Thymus (tissue), 14 donors: ENCODE measurements around the gene KLF14. TPM values are rescaled to one million over a fixed set of nuclear protein-coding genes. Genes with fewer than 3 reads are reported as not detected.
"Not testable (repeated sequence)": the region's sequence is repeated elsewhere in the genome, so short reads cannot be mapped to it uniquely, and the experiment has no call there.

Experiments used
- DNase-seq, 9 donors: peaks; one replicate each; pipeline ENCODE4 v3.0.0-alpha.2; 2013; ENCODE audit warnings: low spot score in 9 of 9, low read depth in 6 of 9, missing footprints in 1 of 9
- H3K27ac ChIP-seq, 2 donors: one replicate each; pipeline ENCODE4 v1.5.1; 2013; ENCODE audit warnings: control low read depth in 1 of 2, low read depth in 1 of 2, low read length in 1 of 2, mild to moderate bottlenecking in 1 of 2, moderate library complexity in 1 of 2
- H3K27me3 ChIP-seq, 2 donors: one replicate each; pipeline ENCODE4 v1.5.1; 2013; ENCODE audit warnings: low read length in 1 of 2; ENCODE audit not compliant: control insufficient read depth in 2 of 2, insufficient read depth in 1 of 2
- H3K36me3 ChIP-seq, 2 donors: one replicate each; pipeline ENCODE4 v1.5.1; 2013; ENCODE audit warnings: low read length in 1 of 2, mild to moderate bottlenecking in 1 of 2, moderate library complexity in 1 of 2; ENCODE audit not compliant: control insufficient read depth in 2 of 2, insufficient read depth in 2 of 2
- H3K4me1 ChIP-seq, 2 donors: one replicate each; pipeline ENCODE4 v1.5.1; 2013; ENCODE audit warnings: low read length in 2 of 2; ENCODE audit not compliant: control insufficient read depth in 2 of 2, insufficient read depth in 2 of 2
- H3K4me3 ChIP-seq, 2 donors: one replicate each; pipeline ENCODE4 v1.5.1; 2013; ENCODE audit warnings: low read length in 2 of 2, control low read depth in 1 of 2, mild to moderate bottlenecking in 1 of 2
- H3K9me3 ChIP-seq, 2 donors: one replicate each; pipeline ENCODE4 v1.5.1; 2013; ENCODE audit warnings: low read length in 1 of 2, mild to moderate bottlenecking in 1 of 2; ENCODE audit not compliant: control insufficient read depth in 2 of 2, insufficient read depth in 1 of 2
- WGBS: extraction: QIAGEN DNeasy Blood & Tissue Kit; methylation state at CpG from one replicate; pipeline ENCODE4 v1.1.7; 2013; 5-methylcytosine and 5-hydroxymethylcytosine counted together
- long read RNA-seq, 10 donors: transcript quantifications; one replicate each; lab custom pipeline, GENCODE V29; 2026
- polyA plus RNA-seq: library from polyadenylated mRNA; stranded (reverse); fragments of 200-250 nt; gene quantifications from one replicate; pipeline ENCODE4 v1.2.3, GENCODE V29; 2013
- total RNA-seq: library from RNA; stranded (reverse); fragments of 120-200 nt; gene quantifications from one replicate; pipeline ENCODE4 v1.2.4, GENCODE V29; 2013
- donor health status: healthy.

The KLF14 gene
- total RNA-seq = 0.05 TPM
- 0.02 TPM for polyA plus RNA-seq
- long read RNA-seq, donor 1 = 0 reads
- long read RNA-seq, donor 2 = 0 reads
- long read RNA-seq, donor 3, partial matches to known transcripts = 0 of 1 reads
- long read RNA-seq, donor 3, other reads (novel, unspliced or antisense) = 0 of 1 reads
- long read RNA-seq, donor 4 = 0 reads
- long read RNA-seq, donor 5 = 0 reads
- long read RNA-seq, donor 6 = 0 reads
- long read RNA-seq, donor 7 = 0 reads
- long read RNA-seq, donor 8 = 0 reads
- long read RNA-seq, donor 9 = 0 reads
- long read RNA-seq, donor 10 = 0 reads

DNA sequence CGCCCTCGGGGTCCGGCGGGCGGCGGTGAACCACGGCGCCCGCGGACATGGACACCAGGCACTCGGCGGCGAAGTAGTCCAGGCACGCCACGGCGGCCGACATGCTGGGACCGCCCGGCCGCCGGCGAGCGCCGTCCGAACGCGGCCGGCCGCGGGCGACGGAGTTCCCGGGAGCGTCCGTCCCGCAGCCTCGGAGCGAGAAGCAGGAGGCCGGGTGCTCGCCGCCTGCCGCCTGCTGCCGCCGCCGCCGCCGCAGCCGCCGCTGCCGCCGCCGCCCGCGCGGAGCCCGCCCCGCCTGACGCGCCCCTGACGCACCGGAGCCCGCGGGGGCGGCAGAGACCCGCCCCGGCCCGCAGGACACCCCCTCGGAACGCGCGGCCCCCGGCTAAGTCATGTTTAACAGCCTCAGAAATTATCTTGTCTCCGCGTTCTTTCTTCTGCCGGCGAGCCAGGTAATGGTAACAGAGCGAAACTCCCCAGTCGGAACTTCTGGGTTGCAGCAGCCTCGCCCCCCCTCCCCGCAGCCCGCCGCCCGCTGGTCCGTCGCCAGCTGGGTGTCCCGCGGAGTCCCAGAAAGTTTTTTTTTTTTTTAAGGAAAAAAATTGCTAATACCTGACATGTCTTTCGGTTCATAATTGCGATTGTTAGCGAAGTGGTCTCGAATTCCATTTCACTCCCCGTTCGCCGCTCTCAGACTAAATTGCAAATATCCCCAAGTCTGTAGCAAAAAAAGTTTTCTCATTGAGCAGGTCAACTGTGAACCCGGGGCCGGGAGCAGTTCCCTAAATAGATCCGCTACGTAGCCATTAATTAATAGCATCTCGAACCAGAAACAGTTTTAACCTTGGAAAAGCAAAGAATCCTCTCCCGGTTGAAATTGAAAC, at the start of gene KLF14:
TSS of gene KLF14 (minus strand) at position 277 of the 884 bp plus-strand sequence. CDS start at position 103, 174 bp downstream.
- H3K27ac ChIP-seq = no peak within 1 kb of the TSS

DNA sequence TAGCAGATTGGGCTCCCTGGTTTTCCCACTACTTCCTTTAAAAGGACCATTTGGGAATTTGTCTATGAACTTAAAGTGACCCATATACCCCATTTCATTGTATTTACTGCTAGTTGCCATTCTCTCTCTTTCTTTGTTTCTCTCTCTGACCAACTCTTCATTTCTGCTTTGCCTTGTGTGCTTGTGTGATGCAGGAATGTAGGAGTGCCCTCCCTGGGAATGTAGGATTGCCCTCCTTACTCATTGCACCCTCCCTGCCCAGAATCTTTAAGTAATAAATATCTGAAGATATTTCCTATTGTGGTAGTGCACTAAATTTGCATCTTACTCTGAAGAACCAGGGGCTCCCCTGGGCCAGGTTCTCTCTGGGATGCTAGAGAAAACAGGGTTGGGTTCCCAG, 47.3 kb upstream of the KLF14 start:
- Histone ChIP-seq H3K4me1 (no peaks in the 10 kb centered on the region), H3K4me3 (no peak overlapping the region), H3K27ac (no peak overlapping the region), H3K27me3 (no peaks in the 10 kb centered on the region), H3K9me3 (peaks cover 0 to 3% of the 10 kb centered on the region in 2 donors), H3K36me3 (no peaks in the 10 kb centered on the region)
- DNase-seq = no peak

More for the DNA sequence above, at the start of gene KLF14:
- Histone ChIP-seq H3K4me1 (peaks cover 0 to 4% of the 10 kb centered on the region in 2 donors), H3K27me3 (peaks cover 41 to 89% of the 10 kb centered on the region in 2 donors), H3K4me3 (peak within 1 kb of the TSS; percentile 43 to 63), H3K36me3 (no peaks in the 10 kb centered on the region), H3K9me3 (peaks cover 11 to 17% of the 10 kb centered on the region in 2 donors)
- under 1% methylated on average over 100 of the region's 100 CpGs for WGBS
- peak in 3 of 9 donors; percentile 21 to 53 (median 28) for DNase-seq

DNA sequence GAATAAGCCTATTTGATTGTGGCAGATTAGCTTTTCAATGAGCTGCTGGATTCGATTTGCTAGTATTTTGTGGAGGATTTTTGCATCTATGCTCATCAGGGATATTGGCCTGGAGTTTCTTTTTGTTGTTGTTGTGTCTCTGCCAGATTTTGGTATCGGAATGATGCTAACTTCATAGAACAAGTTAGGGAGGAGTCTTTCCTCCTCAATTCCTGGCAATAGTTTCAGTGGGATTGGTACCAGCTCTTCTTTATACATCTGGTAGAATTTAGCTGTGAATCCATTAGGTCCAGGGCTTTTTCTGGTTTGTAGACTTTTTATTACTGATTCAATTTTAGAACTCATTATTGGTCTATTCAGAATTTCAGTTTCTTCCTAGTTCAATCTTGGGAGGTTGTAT, 43.4 kb upstream of the KLF14 start:
- H3K27me3 ChIP-seq = no peaks in the 10 kb centered on the region
- DNase-seq = no peak
- no peaks in the 10 kb centered on the region for H3K4me1 ChIP-seq
- H3K36me3 ChIP-seq = no peaks in the 10 kb centered on the region
- peaks cover 0 to 3% of the 10 kb centered on the region in 2 donors for H3K9me3 ChIP-seq
- no peak overlapping the region for H3K4me3 ChIP-seq
- no peak overlapping the region for H3K27ac ChIP-seq
- 96% methylated on average over 2 of the region's 2 CpGs for WGBS

DNA sequence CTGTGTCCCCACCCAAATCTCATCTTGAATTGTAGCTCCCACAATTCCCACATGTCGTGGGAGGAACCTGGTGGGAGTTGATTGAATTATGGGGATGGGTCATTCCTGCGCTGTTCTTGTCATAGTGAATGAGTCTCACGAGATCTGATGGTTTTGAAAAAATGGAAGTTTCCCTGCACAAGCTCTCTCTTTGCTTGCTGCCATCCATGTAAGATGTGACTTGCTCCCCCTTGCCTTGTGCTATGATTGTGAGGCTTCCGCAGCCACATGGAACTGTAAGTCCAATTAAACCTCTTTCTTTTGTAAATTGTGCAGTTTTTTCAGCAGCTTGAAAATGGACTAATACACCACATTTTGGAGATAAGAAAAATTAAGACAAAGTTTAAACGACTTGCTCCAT, 38.4 kb upstream of the KLF14 start:
- not testable (repeated sequence) for H3K4me3 ChIP-seq, H3K27ac ChIP-seq, H3K4me1 ChIP-seq, H3K27me3 ChIP-seq, H3K36me3 ChIP-seq, DNase-seq, H3K9me3 ChIP-seq
- WGBS = 96% methylated on average over 5 of the region's 5 CpGs

DNA sequence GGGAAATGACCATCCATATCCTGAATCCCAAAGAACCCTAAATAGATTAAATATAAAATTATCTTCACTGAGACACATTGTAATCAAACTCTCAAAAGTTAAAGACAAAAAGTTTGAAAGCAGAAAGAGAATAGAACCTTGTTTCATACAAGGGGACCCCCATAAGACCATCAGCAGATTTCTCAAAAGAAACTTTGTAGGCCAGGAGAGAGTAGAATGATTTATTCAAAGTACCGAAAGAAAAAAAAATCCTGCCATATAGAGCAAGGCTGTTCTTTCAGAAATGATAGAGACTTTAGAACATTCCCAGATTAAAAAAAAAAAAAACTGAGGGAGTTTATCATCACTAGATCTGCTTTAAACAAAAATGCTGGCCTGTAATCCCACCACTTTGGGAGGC, 34.8 kb upstream of the KLF14 start:
- WGBS = 98% methylated on average over 1 of the region's 1 CpG
- Histone ChIP-seq H3K27me3 (no peaks in the 10 kb centered on the region), H3K9me3 (no peaks in the 10 kb centered on the region), H3K36me3 (no peaks in the 10 kb centered on the region), H3K4me3 (no peak overlapping the region), H3K4me1 (no peaks in the 10 kb centered on the region), H3K27ac (no peak overlapping the region)
- no peak for DNase-seq

DNA sequence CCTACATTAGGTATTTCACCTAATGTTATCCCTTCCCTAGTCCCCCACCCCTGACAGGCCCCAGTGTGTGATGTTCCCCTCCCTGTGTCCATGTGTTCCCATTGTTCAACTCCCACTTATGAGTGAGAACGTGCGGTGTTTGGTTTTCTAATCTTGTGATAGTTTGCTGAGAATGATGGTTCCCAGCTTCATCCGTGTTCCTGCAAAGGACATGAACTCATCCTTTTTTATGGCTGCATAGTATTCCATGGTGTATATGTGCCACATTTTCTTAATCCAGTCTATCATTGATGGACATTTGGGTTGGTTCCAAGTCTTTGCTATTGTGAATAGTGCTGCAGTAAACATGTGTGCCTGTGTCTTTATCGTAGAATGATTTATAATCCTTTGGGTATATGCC, 30.6 kb upstream of the KLF14 start:
- H3K9me3 ChIP-seq, H3K27me3 ChIP-seq, H3K4me1 ChIP-seq, H3K27ac ChIP-seq, H3K4me3 ChIP-seq, H3K36me3 ChIP-seq, DNase-seq: not testable (repeated sequence)
- WGBS = 73% methylated on average over 4 of the region's 4 CpGs

DNA sequence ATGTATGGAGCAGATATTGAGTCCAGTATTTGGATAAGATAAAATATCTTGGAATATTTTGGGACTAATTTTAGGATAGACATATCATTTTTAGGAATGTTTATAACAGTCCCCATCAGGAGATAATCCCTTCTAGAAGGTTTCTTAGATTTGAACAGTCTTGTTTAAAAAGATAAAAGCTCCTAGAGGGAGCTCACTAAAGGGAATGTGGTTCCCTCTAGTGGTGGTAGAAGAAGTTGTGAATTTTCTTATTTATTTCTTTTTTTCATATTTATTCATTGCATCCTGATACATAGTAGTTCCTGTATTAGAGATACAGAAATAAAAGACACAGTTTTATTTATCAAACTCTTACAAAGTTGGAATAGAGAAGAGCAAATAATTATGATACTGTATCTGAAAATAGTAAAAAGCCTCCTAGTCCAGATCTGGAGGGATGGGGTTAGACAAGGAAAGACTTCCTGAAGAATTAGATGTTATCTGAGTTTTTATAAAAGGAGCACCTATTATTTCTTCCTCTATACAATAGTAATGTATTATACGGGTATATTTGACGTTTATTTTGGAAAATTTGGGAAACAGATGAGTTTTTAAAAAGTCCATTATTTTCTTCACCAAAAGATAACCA, 24.5 kb upstream of the KLF14 start:
- H3K27me3 ChIP-seq = peaks cover 0 to 5% of the 10 kb centered on the region in 2 donors
- H3K4me1 ChIP-seq = no peaks in the 10 kb centered on the region
- no peaks in the 10 kb centered on the region for H3K9me3 ChIP-seq
- DNase-seq = peak in 8 of 9 donors; percentile 22 to 67 (median 38)
- no peaks in the 10 kb centered on the region for H3K36me3 ChIP-seq
- WGBS = 2% methylated on average over 2 of the region's 2 CpGs
- H3K27ac ChIP-seq = no peak overlapping the region
- H3K4me3 ChIP-seq = no peak overlapping the region

DNA sequence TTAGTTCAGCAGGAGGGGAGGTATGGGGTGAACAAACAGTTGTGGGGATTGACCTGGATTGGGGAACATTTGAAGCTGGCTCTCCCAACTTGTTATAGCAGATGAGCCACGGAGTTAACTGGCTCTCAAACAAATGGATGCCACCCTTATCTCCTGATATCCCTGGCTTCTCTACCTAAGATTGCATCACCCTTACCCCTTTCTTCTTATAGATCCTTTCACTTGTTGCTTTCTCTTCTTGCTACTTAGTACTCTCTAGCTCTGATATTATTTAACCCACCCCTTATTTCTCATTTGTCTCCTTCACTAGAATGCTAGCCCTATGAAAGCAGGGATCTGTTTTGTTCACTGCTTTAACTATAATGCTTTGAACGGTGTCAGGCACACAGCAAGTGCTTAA, 22.3 kb upstream of the KLF14 start:
- H3K4me1 ChIP-seq = no peaks in the 10 kb centered on the region
- no peak overlapping the region for H3K27ac ChIP-seq
- peaks cover 3 to 8% of the 10 kb centered on the region in 2 donors for H3K27me3 ChIP-seq
- no peaks in the 10 kb centered on the region for H3K36me3 ChIP-seq
- 90% methylated on average over 2 of the region's 2 CpGs for WGBS
- H3K9me3 ChIP-seq = no peaks in the 10 kb centered on the region
- no peak for DNase-seq
- H3K4me3 ChIP-seq = no peak overlapping the region

DNA sequence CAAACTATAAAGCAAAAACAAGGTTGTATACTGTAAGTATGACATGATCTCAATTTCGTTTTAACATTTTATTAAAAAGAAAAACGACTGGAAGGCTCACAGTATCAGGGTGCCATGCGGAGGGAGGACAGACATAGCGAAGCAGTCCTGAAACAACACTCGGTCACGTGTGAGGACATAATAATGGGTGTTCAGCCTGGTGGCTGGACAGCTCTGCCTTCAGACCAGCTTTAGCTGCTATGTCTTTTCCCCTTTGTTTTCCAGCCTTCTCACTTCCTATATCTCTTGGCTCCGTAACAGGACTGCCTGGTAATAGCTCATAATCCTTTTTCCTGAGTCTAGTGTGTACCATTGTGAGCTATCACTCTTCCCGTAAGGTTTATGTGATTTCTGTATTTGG, 18.4 kb upstream of the KLF14 start:
- no peak for DNase-seq
- 88% methylated on average over 8 of the region's 8 CpGs for WGBS
- peaks cover 3 to 9% of the 10 kb centered on the region in 2 donors for H3K27me3 ChIP-seq
- no peaks in the 10 kb centered on the region for H3K9me3 ChIP-seq
- H3K4me1 ChIP-seq = no peaks in the 10 kb centered on the region
- no peak overlapping the region for H3K27ac ChIP-seq
- H3K36me3 ChIP-seq = no peaks in the 10 kb centered on the region
- no peak overlapping the region for H3K4me3 ChIP-seq
